Effector memory CD8-positive, alpha-beta T cell (primary cell): ENCODE measurements around the gene ZNF423.
A peak's percentile ranks its signal among the peaks of the same experiment; 100 is the strongest.

Experiments
- ATAC-seq: fragments of 150-1000 bp; cut with Tn5 transposase; replicated peaks from 2 replicates; pipeline ENCODE4 v1.10.0; 2021; ENCODE audit warnings: mild to moderate bottlenecking, moderate library complexity
- DNase-seq, 3 experiments: peaks; one replicate each; pipeline ENCODE4 v3.0.0; 2021
- H3K27ac Mint-ChIP-seq, 2 donors: one replicate each; pipeline ENCODE4 v1.8.0; 2022; ENCODE audit warnings: mild to moderate bottlenecking in 2 of 2, mixed read lengths in 2 of 2, moderate library complexity in 2 of 2
- H3K27me3 Mint-ChIP-seq, 2 donors: one replicate each; pipeline ENCODE4 v1.8.0; 2022; ENCODE audit warnings: mixed read lengths in 2 of 2
- H3K36me3 Mint-ChIP-seq: one replicate; pipeline ENCODE4 v1.8.0; 2022; ENCODE audit warnings: mild to moderate bottlenecking, moderate library complexity, mixed read lengths; ENCODE audit not compliant: insufficient read depth
- H3K4me1 Mint-ChIP-seq, 2 donors: one replicate each; pipeline ENCODE4 v1.8.0; 2022; ENCODE audit warnings: low read depth in 2 of 2, mixed read lengths in 2 of 2
- H3K4me3 Mint-ChIP-seq, 2 donors: one replicate each; pipeline ENCODE4 v1.8.0; 2022; ENCODE audit warnings: mild to moderate bottlenecking in 2 of 2, mixed read lengths in 2 of 2, moderate library complexity in 2 of 2
- H3K9me3 Mint-ChIP-seq, 2 donors: one replicate each; pipeline ENCODE4 v1.8.0; 2022; ENCODE audit warnings: mixed read lengths in 2 of 2

Gene ZNF423

DNA sequence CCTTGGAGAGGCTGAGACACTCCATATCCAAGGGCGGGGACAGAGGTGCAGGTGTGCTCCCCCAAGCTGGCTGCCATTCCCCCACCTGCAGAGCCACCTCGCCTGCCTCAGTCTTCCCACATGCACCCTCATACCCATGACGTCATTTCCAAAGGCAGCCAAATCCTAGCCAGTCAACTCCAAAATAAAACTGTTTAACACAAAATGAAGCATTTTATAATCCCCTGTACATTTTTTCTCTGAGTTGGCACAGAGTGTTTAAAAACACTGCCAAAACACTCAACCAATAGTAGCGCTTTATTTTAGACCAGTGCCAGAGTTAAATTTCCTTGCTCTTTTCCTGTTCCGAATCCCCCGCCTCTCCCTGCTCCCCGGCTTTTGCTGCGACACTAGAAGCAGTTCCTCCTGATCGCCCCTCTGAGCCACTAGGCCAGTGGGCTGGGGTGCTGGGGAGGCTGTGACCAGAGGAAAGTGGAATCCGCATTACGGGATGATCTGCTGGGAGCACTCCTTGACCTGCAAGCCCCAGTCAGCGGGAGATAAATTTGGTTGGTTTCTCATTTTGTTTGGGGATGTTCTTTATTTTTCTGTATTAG lies 139.5 kb downstream of the ZNF423 start:
- ATAC-seq (no peak), DNase-seq (no peak)
- no peaks in the 10 kb centered on the region for H3K36me3 Mint-ChIP-seq
- H3K4me1 Mint-ChIP-seq, result no peaks in the 10 kb centered on the region
- no peak overlapping the region for H3K27ac Mint-ChIP-seq
- no peak overlapping the region for H3K4me3 Mint-ChIP-seq
- peaks cover 0 to 8% of the 10 kb centered on the region in 2 donors for H3K27me3 Mint-ChIP-seq
- no peaks in the 10 kb centered on the region for H3K9me3 Mint-ChIP-seq

DNA sequence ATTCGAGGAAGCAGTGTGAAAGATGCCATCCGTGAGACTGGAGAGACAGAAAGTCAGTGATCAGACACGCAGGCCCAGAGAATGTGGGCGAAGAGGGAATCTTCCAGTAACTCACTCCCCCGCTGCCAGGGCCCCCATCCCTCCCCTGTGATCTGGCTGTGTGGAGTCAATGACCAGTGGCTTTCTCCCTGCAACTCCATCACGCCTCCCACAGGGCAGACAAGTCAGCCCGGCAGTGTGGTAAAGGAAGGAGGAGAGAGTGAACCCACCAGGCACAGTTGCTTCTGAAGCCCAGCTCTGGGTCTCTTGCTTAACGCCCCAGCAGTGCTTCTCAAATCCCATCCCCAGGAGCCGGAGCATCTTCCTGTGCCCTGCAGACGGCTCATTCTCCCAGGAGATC lies 142.1 kb downstream of the ZNF423 start:
- Mint-ChIP-seq H3K36me3 (no peaks in the 10 kb centered on the region), H3K4me1 (no peaks in the 10 kb centered on the region), H3K9me3 (no peaks in the 10 kb centered on the region), H3K4me3 (no peak overlapping the region), H3K27me3 (peaks cover 3 to 5% of the 10 kb centered on the region in 2 donors), H3K27ac (no peak overlapping the region)
- DNase-seq, result no peak
- ATAC-seq, result no peak

DNA sequence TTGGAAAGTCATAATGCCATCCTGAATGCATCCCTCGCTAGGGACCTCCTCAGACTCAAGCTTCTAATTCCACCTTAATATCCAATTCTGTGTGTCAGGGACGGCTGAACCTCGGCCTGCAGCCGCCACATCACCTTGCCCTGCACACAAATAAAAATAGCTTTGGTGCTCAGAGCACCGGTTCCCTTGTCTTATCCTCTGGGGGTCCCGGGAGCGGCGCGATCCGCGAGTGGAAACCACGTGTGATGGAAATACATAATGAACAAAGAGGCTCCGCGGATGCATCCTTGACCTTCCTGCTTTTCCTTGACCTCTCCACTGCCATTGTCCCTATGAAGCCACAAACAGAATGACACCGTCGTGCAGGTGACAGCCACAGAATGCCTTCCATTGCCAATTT lies 143.4 kb downstream of the ZNF423 start:
- no peak overlapping the region for H3K4me3 Mint-ChIP-seq
- no peak overlapping the region for H3K27ac Mint-ChIP-seq
- no peak for ATAC-seq
- no peaks in the 10 kb centered on the region for H3K9me3 Mint-ChIP-seq
- H3K36me3 Mint-ChIP-seq, result no peaks in the 10 kb centered on the region
- no peak for DNase-seq
- no peaks in the 10 kb centered on the region for H3K4me1 Mint-ChIP-seq
- H3K27me3 Mint-ChIP-seq, result peaks cover 5 to 9% of the 10 kb centered on the region in 2 donors

DNA sequence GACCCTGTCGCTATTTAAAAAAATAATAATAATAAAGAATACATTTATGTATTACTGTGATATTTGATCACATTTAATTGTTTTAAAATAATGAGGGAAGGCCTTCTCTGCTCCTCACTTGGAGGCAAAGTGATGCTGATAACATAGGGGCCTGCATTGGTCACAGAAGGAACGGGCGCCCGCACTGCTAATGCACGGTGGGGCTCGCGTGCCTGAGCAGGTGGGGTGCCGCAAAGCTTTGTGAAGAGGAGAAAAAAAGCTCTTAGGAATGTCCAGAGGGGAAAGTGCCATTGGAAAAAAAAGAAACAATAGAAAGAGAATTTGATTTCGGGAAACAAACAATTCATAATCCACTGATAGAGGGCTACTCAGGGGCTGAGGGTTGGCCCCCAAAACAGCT lies 143.8 kb downstream of the ZNF423 start:
- ATAC-seq (no peak), DNase-seq (no peak)
- Mint-ChIP-seq H3K4me1 (no peaks in the 10 kb centered on the region), H3K4me3 (no peak overlapping the region), H3K9me3 (no peaks in the 10 kb centered on the region), H3K36me3 (no peaks in the 10 kb centered on the region), H3K27ac (no peak overlapping the region), H3K27me3 (peaks cover 5 to 11% of the 10 kb centered on the region in 2 donors)

DNA sequence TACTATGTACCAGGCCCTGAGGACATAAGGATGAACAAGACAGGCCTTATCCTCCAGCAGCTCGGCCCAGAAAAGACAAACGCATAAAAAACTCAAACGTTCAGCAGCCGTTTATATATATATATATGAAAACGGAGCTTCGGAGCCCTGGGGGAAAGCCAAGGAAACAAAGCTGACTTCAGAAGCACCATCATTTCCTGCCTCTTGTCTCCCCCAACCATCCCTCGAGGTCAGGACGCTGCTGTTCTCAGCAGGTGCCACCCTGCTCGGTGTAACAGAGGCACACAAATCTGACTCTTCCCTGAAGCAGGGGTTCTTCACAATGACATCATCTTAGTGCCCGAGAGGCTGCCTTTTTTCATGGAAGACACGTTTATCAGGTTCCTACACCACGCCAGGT lies 146.9 kb downstream of the ZNF423 start:
- ATAC-seq, result no peak

DNA sequence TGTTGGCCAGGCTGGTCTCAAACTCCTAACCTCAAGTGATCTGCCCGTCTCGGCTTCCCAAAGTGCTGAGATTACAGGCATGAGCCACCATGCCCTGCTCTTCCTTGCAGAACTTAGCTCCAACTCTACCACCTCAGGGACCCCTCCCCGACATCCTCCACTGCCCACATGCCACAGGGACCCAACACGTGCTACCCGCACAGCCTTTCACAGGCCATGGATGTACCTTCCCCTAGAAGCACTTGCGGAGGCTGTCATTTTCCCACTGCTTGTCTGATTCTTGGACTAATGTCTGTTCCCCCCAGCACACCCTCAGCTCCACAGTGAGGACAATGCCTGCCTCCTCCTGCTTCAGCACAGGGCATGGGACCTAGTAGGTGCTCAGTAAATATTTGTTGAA lies 147.4 kb downstream of the ZNF423 start:
- Mint-ChIP-seq H3K4me1 (no peaks in the 10 kb centered on the region), H3K4me3 (no peak overlapping the region), H3K27ac (no peak overlapping the region), H3K27me3 (peaks cover 5 to 27% of the 10 kb centered on the region in 2 donors), H3K9me3 (no peaks in the 10 kb centered on the region), H3K36me3 (no peaks in the 10 kb centered on the region)
- DNase-seq (no peak), ATAC-seq (no peak)

More for the DNA sequence above, 146.9 kb downstream of the ZNF423 start:
- DNase-seq, result no peak
- Mint-ChIP-seq H3K9me3 (no peaks in the 10 kb centered on the region), H3K27me3 (peaks cover 5 to 27% of the 10 kb centered on the region in 2 donors), H3K36me3 (no peaks in the 10 kb centered on the region), H3K4me1 (no peaks in the 10 kb centered on the region), H3K4me3 (no peak overlapping the region), H3K27ac (no peak overlapping the region)

DNA sequence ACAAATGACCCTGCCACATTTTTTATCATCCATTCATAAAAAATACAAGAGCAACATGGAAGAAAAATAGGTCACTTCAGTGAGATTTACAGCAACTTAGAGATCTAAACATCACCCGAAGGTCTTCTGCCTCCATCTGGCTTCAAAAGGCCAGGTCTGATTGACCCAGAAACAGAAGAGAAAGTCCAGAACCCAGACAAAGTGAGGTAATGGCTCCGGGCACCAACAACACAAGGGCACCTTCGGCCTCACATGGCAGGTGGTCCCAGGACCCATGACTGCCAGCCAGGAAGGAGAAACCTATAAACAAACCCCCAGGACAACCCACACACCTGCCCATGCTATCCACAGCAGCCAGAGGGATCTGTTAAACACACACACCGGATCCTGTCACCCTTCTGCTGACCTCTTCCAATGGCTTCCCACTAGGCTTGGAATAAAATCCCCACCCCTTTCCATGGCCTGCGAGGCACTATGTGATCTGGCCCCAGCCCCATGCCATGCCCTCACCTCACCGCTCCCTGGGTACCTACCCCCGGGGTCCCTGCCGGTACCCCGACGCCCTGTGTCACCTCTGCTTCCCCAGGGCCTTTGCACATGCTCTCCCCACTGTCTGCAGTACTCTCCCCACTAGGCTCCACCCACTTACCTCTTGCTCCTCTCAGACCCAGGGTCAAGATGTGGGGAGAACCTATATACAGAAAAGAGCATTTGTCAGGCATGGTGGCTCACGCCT lies 149.1 kb downstream of the ZNF423 start:
- no peaks in the 10 kb centered on the region for H3K36me3 Mint-ChIP-seq
- no peaks in the 10 kb centered on the region for H3K4me1 Mint-ChIP-seq
- DNase-seq (no peak), ATAC-seq (no peak)
- H3K4me3 Mint-ChIP-seq, result no peak overlapping the region
- H3K27ac Mint-ChIP-seq, result no peak overlapping the region
- no peaks in the 10 kb centered on the region for H3K9me3 Mint-ChIP-seq
- peaks cover 5 to 27% of the 10 kb centered on the region in 2 donors for H3K27me3 Mint-ChIP-seq

DNA sequence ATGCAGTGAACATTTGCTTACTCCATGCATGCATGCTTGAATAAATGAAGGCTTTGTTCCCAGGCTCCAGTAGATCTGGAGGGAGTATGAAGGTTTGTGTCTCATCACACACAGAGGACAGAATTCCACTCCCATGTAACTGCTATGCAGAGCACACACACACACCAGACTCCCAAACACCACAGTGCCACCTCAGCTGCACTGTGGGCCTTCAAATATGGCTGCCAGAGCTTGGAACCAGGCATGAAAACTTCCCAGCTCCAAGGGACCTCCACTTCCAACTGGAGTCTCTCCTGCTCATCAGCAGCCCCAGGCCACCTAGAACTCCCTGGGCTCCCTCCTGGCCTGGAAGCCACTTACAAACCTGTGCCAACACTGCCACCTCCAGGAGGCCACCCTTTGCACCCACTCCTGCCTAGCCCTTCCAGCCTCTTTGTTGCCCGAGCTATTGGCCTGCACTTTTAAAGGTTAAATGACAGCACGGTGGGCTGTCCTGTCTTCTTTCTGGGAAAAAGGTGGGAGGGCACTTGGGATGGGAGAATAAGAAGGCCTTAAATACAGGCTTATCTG lies 151.2 kb downstream of the ZNF423 start:
- no peak for DNase-seq
- H3K9me3 Mint-ChIP-seq, result no peaks in the 10 kb centered on the region
- no peaks in the 10 kb centered on the region for H3K36me3 Mint-ChIP-seq
- no peaks in the 10 kb centered on the region for H3K4me1 Mint-ChIP-seq
- H3K4me3 Mint-ChIP-seq, result no peak overlapping the region
- ATAC-seq, result no peak
- H3K27me3 Mint-ChIP-seq, result peaks cover 2 to 30% of the 10 kb centered on the region in 2 donors
- H3K27ac Mint-ChIP-seq, result no peak overlapping the region

DNA sequence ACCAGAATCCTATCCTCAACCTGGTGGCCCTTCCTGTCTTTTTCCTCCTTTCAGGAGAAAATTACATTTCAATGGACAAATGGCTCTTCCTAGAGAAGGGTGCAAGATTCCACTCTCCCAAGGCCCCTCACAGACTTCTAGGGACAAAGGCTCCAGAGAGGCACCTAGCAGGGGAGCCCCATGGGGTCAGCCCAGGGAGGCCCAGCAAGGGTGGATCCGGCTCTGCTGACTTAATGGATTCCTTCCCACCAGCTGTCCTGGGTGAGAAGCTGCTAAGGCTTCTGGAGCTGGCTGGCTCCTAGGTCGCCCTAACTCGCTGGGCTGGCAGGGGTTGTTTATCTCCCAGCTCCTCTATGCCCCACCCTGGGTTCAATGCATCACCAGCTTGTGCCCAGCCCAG lies 152.4 kb downstream of the ZNF423 start:
- H3K27me3 Mint-ChIP-seq, result peaks cover 14 to 36% of the 10 kb centered on the region in 2 donors
- no peak for ATAC-seq

DNA sequence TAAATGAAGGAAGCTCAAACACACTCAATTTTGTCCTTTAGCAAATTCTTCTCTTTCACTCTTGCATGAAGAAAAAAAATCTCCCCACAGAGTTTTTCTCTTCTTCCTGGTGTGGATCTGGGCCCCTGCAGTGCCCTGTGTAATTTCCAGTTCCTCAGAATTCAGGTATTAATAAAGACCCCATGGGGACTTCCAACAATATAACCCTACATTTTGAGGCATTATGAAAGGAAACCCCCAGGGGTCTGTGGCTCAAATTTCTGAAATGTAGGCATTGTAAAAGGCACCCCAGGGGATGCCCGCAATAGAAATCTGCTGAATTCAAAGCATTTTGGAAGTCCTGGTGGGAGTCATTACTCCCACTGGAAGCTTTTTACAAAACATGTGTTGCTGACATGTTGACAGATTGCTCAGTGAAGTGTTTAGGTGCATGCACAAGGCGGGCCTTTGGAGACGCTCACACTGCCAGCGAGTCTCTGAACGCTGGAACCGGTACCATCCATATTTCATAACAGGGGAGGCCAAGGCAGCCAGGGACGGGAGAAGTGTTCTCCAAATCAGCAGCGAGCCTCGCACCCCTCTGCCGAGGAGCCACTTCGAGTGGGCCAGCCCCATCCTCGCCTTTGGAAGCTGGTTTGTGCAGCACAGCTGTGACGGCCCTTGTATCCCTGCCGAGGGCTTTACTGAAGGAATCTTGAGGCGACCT lies 154.0 kb downstream of the ZNF423 start:
- DNase-seq (no peak), ATAC-seq (no peak)
- Mint-ChIP-seq H3K36me3 (no peaks in the 10 kb centered on the region), H3K4me3 (no peak overlapping the region), H3K4me1 (no peaks in the 10 kb centered on the region), H3K27me3 (peaks cover 17 to 40% of the 10 kb centered on the region in 2 donors), H3K9me3 (no peaks in the 10 kb centered on the region), H3K27ac (no peak overlapping the region)

More for the DNA sequence above, 152.4 kb downstream of the ZNF423 start:
- DNase-seq, result no peak
- H3K27ac Mint-ChIP-seq, result no peak overlapping the region
- H3K9me3 Mint-ChIP-seq, result no peaks in the 10 kb centered on the region
- H3K36me3 Mint-ChIP-seq, result no peaks in the 10 kb centered on the region
- H3K4me1 Mint-ChIP-seq, result no peaks in the 10 kb centered on the region
- H3K4me3 Mint-ChIP-seq, result no peak overlapping the region

DNA sequence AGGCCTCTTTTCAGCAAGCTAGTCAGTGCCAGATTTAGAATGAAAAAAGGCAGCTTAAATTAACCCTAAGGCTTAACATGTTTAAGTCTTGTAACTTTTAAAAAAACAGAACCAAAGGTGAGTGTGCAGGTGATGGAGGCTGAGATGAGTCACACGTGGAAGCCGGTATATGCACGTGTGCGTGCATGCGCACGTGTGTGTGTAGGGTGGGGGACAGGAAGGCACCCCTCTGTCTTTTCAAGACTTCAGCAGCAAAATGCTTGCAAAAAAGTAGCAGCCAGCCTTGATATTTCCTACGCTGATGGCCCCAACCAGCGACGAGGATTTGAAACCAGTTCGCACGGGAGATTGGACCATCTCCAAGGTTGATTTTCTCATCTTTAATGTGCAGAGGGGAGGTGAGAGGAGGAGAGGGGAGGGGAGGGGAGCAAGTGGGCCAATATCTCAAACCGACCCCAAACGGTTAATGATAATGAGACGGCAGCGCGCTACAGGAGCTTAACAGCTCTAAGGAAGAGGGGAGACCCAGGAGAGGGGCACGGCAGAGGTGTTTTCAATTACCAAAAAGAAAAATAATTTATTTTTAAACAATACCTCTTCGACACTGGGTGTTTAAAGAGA lies 154.7 kb downstream of the ZNF423 start:
- H3K36me3 Mint-ChIP-seq, result no peaks in the 10 kb centered on the region
- H3K27me3 Mint-ChIP-seq, result peaks cover 17 to 36% of the 10 kb centered on the region in 2 donors
- H3K4me3 Mint-ChIP-seq, result no peak overlapping the region
- ATAC-seq, result no peak
- H3K9me3 Mint-ChIP-seq, result no peaks in the 10 kb centered on the region
- no peak overlapping the region for H3K27ac Mint-ChIP-seq
- no peak for DNase-seq
- H3K4me1 Mint-ChIP-seq, result no peaks in the 10 kb centered on the region

DNA sequence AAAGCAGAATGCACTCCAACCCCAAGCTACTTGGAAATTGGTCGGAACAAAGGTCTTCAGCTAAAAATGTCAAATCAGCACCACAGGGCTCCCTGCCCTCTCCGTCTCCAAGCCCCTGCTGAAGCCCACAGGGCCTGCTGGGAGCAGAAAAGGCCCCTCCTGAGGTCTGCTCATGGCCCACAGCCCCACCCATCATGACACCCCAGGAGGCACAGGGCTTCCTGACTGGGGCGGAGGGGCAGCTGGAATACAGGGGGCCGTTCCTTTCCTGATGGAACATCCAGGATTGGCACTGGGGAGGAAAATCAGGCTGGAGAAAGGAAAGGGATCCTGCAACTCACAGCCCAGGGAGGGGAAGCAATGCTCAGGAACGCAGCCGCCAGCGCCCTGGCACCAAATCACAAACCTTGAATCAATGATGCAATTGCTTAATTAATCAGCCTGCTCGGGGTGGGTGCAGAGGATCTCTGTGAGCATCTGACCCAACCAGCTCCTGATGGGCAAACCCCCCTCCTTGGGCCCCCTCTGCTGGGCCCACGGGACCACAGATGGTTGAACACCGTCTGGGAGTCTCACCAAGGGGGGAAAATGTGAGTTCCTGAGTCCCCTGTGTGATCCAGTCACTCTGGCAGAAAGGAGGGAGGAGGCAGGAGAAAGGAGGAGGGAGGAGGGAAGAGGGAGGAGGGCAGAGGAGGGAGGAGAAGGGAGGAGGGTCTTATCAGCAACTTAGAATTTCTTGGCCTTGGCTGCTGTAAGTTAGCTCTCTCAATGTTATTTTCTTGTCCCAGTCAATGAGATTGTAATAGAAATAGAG lies 155.5 kb downstream of the ZNF423 start:
- peaks cover 17 to 41% of the 10 kb centered on the region in 2 donors for H3K27me3 Mint-ChIP-seq
- no peak overlapping the region for H3K4me3 Mint-ChIP-seq
- no peaks in the 10 kb centered on the region for H3K9me3 Mint-ChIP-seq
- H3K36me3 Mint-ChIP-seq, result no peaks in the 10 kb centered on the region
- ATAC-seq (no peak), DNase-seq (no peak)
- H3K4me1 Mint-ChIP-seq, result no peaks in the 10 kb centered on the region
- no peak overlapping the region for H3K27ac Mint-ChIP-seq

DNA sequence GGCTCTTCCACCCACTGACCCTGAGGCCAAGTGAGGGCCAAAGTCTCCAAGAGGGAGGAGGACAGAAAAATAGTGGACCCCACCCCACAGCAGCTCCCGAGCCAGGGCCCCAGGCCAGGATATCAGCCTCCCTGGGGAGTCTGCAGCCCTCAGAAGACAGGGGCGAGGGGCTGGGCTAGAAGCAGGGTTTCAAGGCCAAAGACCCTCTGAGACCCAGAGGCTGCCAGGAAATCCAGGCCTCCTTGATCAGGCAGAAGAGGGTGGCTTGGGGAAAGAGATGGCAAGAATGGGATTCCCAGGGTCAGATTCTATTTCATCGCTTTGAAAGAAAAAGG lies 156.1 kb downstream of the ZNF423 start:
- Mint-ChIP-seq H3K4me1 (no peaks in the 10 kb centered on the region), H3K36me3 (no peaks in the 10 kb centered on the region), H3K9me3 (no peaks in the 10 kb centered on the region), H3K27ac (peak overlapping the region in 1 of 2 donors; percentile 51), H3K27me3 (peaks cover 17 to 38% of the 10 kb centered on the region in 2 donors), H3K4me3 (no peak overlapping the region)
- DNase-seq (no peak), ATAC-seq (no peak)
